Trophoblast cell (in vitro differentiated cells and primary cell): ENCODE data around the gene DHX30.

Experiments
- DNase-seq, 2 donors: peaks; one replicate each; pipeline ENCODE4 v3.0.0-alpha.2; 2016
- H2AFZ ChIP-seq: 2 replicates; pipeline ENCODE4 v1.6.1; 2013; ENCODE audit warnings: low read length, moderate library complexity, mild to moderate bottlenecking; ENCODE audit not compliant: insufficient read depth, poor library complexity
- H2AK5ac ChIP-seq: 2 replicates; pipeline ENCODE4 v1.6.1; 2013; ENCODE audit warnings: mild to moderate bottlenecking, low read length
- H2BK120ac ChIP-seq: 2 replicates; pipeline ENCODE4 v1.6.1; 2013; ENCODE audit warnings: low read length, mild to moderate bottlenecking, moderate library complexity; ENCODE audit not compliant: insufficient read depth, poor library complexity
- H2BK12ac ChIP-seq: 2 replicates; pipeline ENCODE4 v1.6.1; 2013; ENCODE audit warnings: mild to moderate bottlenecking, low read length, moderate library complexity
- H2BK5ac ChIP-seq: 2 replicates; pipeline ENCODE4 v1.6.1; 2013; ENCODE audit warnings: low read length, low read depth, moderate library complexity, mild to moderate bottlenecking; ENCODE audit not compliant: poor library complexity
- H3K14ac ChIP-seq: 2 replicates; pipeline ENCODE4 v1.6.1; 2013; ENCODE audit warnings: mild to moderate bottlenecking, low read length
- H3K18ac ChIP-seq: 2 replicates; pipeline ENCODE4 v1.6.1; 2013; ENCODE audit warnings: mild to moderate bottlenecking, low read length
- H3K23ac ChIP-seq: 2 replicates; pipeline ENCODE4 v1.6.1; 2013; ENCODE audit warnings: low read length
- H3K27ac ChIP-seq: 2 replicates; pipeline ENCODE4 v1.5.1; 2013; ENCODE audit warnings: low read depth, mild to moderate bottlenecking, inconsistent platforms, low read length, moderate library complexity
- H3K27me3 ChIP-seq: 2 replicates; pipeline ENCODE4 v1.6.1; 2013; ENCODE audit warnings: inconsistent platforms, mild to moderate bottlenecking, low read length, moderate library complexity; ENCODE audit not compliant: insufficient read depth
- H3K36me3 ChIP-seq, 2 experiments: 1 replicate in 1 of 2; 2 replicates in 1 of 2; pipeline ENCODE4 v1.6.1; 2013; ENCODE audit warnings: low read length in 2 of 2, mild to moderate bottlenecking in 2 of 2, moderate library complexity in 1 of 2; ENCODE audit not compliant: insufficient read depth in 2 of 2, control insufficient read depth in 1 of 2
- H3K4ac ChIP-seq: 2 replicates; pipeline ENCODE4 v1.6.1; 2013; ENCODE audit warnings: low read depth, mild to moderate bottlenecking, low read length, moderate library complexity
- H3K4me1 ChIP-seq, 2 experiments: 1 replicate in 1 of 2; 2 replicates in 1 of 2; pipeline ENCODE4 v1.6.1; 2013; ENCODE audit warnings: low read length in 2 of 2, mild to moderate bottlenecking in 2 of 2, moderate library complexity in 1 of 2; ENCODE audit not compliant: insufficient read depth in 2 of 2, control insufficient read depth in 1 of 2
- H3K4me2 ChIP-seq: 2 replicates; pipeline ENCODE4 v1.6.1; 2013; ENCODE audit warnings: inconsistent platforms, mild to moderate bottlenecking, low read length, moderate library complexity
- H3K4me3 ChIP-seq: 2 replicates; pipeline ENCODE4 v1.5.1; 2013; ENCODE audit warnings: mild to moderate bottlenecking, low read depth, low read length, inconsistent platforms
- H3K79me1 ChIP-seq: one replicate; pipeline ENCODE4 v1.6.1; 2013; ENCODE audit warnings: low read length
- H3K79me2 ChIP-seq: 2 replicates; pipeline ENCODE4 v1.6.1; 2013; ENCODE audit warnings: low read length, mild to moderate bottlenecking; ENCODE audit not compliant: control insufficient read depth, insufficient read depth, poor library complexity
- H3K9ac ChIP-seq: 2 replicates; pipeline ENCODE4 v1.6.1; 2013; ENCODE audit warnings: mild to moderate bottlenecking, low read length
- H3K9me3 ChIP-seq: 2 replicates; pipeline ENCODE4 v1.6.1; 2013; ENCODE audit warnings: low read depth, mild to moderate bottlenecking, control low read depth, inconsistent platforms, low read length; ENCODE audit not compliant: insufficient read depth
- H4K12ac ChIP-seq: 2 replicates; pipeline ENCODE4 v1.6.1; 2013; ENCODE audit warnings: low read depth, mild to moderate bottlenecking, low read length, moderate library complexity
- H4K8ac ChIP-seq: 2 replicates; pipeline ENCODE4 v1.6.1; 2013; ENCODE audit warnings: low read depth, mild to moderate bottlenecking, low read length, moderate library complexity
- H4K91ac ChIP-seq: one replicate; pipeline ENCODE4 v1.6.1; 2013; ENCODE audit warnings: low read depth, mild to moderate bottlenecking, low read length, moderate library complexity
- WGBS: extraction: QIAGEN DNeasy Blood & Tissue Kit; methylation state at CpG from one replicate; pipeline ENCODE4 v1.1.7; 2013; ENCODE audit warnings: missing lambda C conversion rate; ENCODE audit not compliant: insufficient read length, insufficient coverage; ENCODE audit errors: extremely low coverage; 5-methylcytosine and 5-hydroxymethylcytosine counted together

DHX30 gene

GRCh38 chr3:47782446-47783308 is 20.3 kb upstream of the DHX30 start:
- H3K23ac ChIP-seq, result no peak overlapping the region
- H3K4me1 ChIP-seq, result peaks cover 3 to 6% of the 10 kb centered on the region in 2 experiments
- peak overlapping the region; percentile 96 for H3K9ac ChIP-seq
- peak; percentile 2 to 44 for DNase-seq
- H3K79me1 ChIP-seq, result peaks cover 10% of the 10 kb centered on the region
- peak overlapping the region; percentile 85 for H3K14ac ChIP-seq
- H2BK120ac ChIP-seq, result peak overlapping the region; percentile 55
- H2BK5ac ChIP-seq, result peak overlapping the region; percentile 88
- peak overlapping the region; percentile 81 for H3K4me2 ChIP-seq
- H3K27ac ChIP-seq, result peak overlapping the region; percentile 96
- peak overlapping the region; percentile 57 for H3K18ac ChIP-seq
- H4K8ac ChIP-seq, result peak overlapping the region; percentile 97
- H3K27me3 ChIP-seq, result no peaks in the 10 kb centered on the region
- H3K4me3 ChIP-seq, result peak overlapping the region; percentile 77
- no peaks in the 10 kb centered on the region for H3K9me3 ChIP-seq
- peaks cover 24% of the 10 kb centered on the region for H3K79me2 ChIP-seq
- peak overlapping the region; percentile 48 for H2AFZ ChIP-seq
- H2AK5ac ChIP-seq, result peak overlapping the region; percentile 79
- peak overlapping the region; percentile 77 for H4K91ac ChIP-seq
- no peak overlapping the region for H2BK12ac ChIP-seq
- WGBS, result no CpG with 5 or more reads among the region's 23 CpGs
- peak overlapping the region; percentile 83 for H4K12ac ChIP-seq
- H3K36me3 ChIP-seq, result peaks cover 2% of the 10 kb centered on the region in 2 experiments
- H3K4ac ChIP-seq, result peak overlapping the region; percentile 50

- H3K4me2 ChIP-seq, result no peak overlapping the region
- no peaks in the 10 kb centered on the region for H3K36me3 ChIP-seq
- no peak overlapping the region for H3K18ac ChIP-seq
- no peak overlapping the region for H4K8ac ChIP-seq
- no peak overlapping the region for H3K14ac ChIP-seq
- no peak overlapping the region for H3K4me3 ChIP-seq
- no peak overlapping the region for H3K27ac ChIP-seq
- H3K4ac ChIP-seq, result no peak overlapping the region
- peaks cover 3% of the 10 kb centered on the region in 2 experiments for H3K4me1 ChIP-seq
- H3K27me3 ChIP-seq, result no peaks in the 10 kb centered on the region
- no peak overlapping the region for H2BK5ac ChIP-seq
- H3K79me2 ChIP-seq, result peaks cover 16% of the 10 kb centered on the region
- H4K12ac ChIP-seq, result no peak overlapping the region
- no peak overlapping the region for H2BK12ac ChIP-seq
- H3K9me3 ChIP-seq, result no peaks in the 10 kb centered on the region
- no peak overlapping the region for H2AK5ac ChIP-seq
- no peak overlapping the region for H2AFZ ChIP-seq
- peaks cover 10% of the 10 kb centered on the region for H3K79me1 ChIP-seq
- no peak overlapping the region for H3K9ac ChIP-seq
- no peak overlapping the region for H3K23ac ChIP-seq
- DNase-seq, result no peak
- no peak overlapping the region for H4K91ac ChIP-seq
- no peak overlapping the region for H2BK120ac ChIP-seq
Observed at GRCh38 chr3:47783673-47784072, 19.3 kb upstream of the DHX30 start.

- no peak overlapping the region for H2AK5ac ChIP-seq
- H3K18ac ChIP-seq, result no peak overlapping the region
- no peak overlapping the region for H4K8ac ChIP-seq
- H3K4me2 ChIP-seq, result no peak overlapping the region
- no peaks in the 10 kb centered on the region for H3K79me1 ChIP-seq
- H2BK5ac ChIP-seq, result no peak overlapping the region
- H3K27me3 ChIP-seq, result no peaks in the 10 kb centered on the region
- H3K4me1 ChIP-seq, result no peaks in the 10 kb centered on the region
- no peak overlapping the region for H3K9ac ChIP-seq
- no peak for DNase-seq
- H3K4me3 ChIP-seq, result no peak overlapping the region
- no peak overlapping the region for H2AFZ ChIP-seq
- no peaks in the 10 kb centered on the region for H3K36me3 ChIP-seq
- H3K9me3 ChIP-seq, result no peaks in the 10 kb centered on the region
- H3K79me2 ChIP-seq, result no peaks in the 10 kb centered on the region
- no CpG with 5 or more reads among the region's 16 CpGs for WGBS
- no peak overlapping the region for H3K23ac ChIP-seq
- H4K91ac ChIP-seq, result no peak overlapping the region
- no peak overlapping the region for H4K12ac ChIP-seq
- no peak overlapping the region for H3K14ac ChIP-seq
- H2BK12ac ChIP-seq, result no peak overlapping the region
- no peak overlapping the region for H3K27ac ChIP-seq
- H2BK120ac ChIP-seq, result no peak overlapping the region
- no peak overlapping the region for H3K4ac ChIP-seq
Observed at GRCh38 chr3:47791193-47791855, 11.6 kb upstream of the DHX30 start.

GRCh38 chr3:47792699-47793098 is 10.2 kb upstream of the DHX30 start:
- no peak overlapping the region for H2BK5ac ChIP-seq
- no peak overlapping the region for H4K12ac ChIP-seq
- H2AK5ac ChIP-seq, result no peak overlapping the region
- no peak overlapping the region for H3K18ac ChIP-seq
- H3K23ac ChIP-seq, result no peak overlapping the region
- no peaks in the 10 kb centered on the region for H3K9me3 ChIP-seq
- no peak overlapping the region for H4K91ac ChIP-seq
- H2AFZ ChIP-seq, result no peak overlapping the region
- no peak overlapping the region for H4K8ac ChIP-seq
- no peak overlapping the region for H2BK120ac ChIP-seq
- no peaks in the 10 kb centered on the region for H3K79me1 ChIP-seq
- DNase-seq, result no peak
- WGBS, result no CpG with 5 or more reads among the region's 2 CpGs
- H3K4me3 ChIP-seq, result no peak overlapping the region
- no peak overlapping the region for H3K9ac ChIP-seq
- H3K27me3 ChIP-seq, result no peaks in the 10 kb centered on the region
- H3K36me3 ChIP-seq, result no peaks in the 10 kb centered on the region
- H3K27ac ChIP-seq, result no peak overlapping the region
- no peak overlapping the region for H3K4me2 ChIP-seq
- H3K4ac ChIP-seq, result no peak overlapping the region
- no peaks in the 10 kb centered on the region for H3K4me1 ChIP-seq
- H2BK12ac ChIP-seq, result no peak overlapping the region
- no peaks in the 10 kb centered on the region for H3K79me2 ChIP-seq
- H3K14ac ChIP-seq, result no peak overlapping the region
